ENCODE results near the gene RNF40. TPM values are rescaled to one million over a fixed set of nuclear protein-coding genes. Genes with fewer than 3 reads are reported as not detected.

Gene RNF40
- total and polyA plus RNA-seq, 8 donors: 17.5 to 155 (median 54.5) TPM

GRCh38 chr16:30766206-30766932, 4.2 kb downstream of the RNF40 start:
- H3K36me3 ChIP-seq: peaks cover 71 to 85% (median 84%) of the 10 kb centered on the region in 4 donors
- intact Hi-C loops (cut with DNase I; ENCODE audit: low total_unique reads): no loop called here
- DNase-seq: no peak

GRCh38 chr16:30766933-30767284, 4.8 kb downstream of the RNF40 start:
- no peak for DNase-seq
- intact Hi-C loops (cut with DNase I; ENCODE audit: low total_unique reads): no loop called here
- H3K36me3 ChIP-seq: peaks cover 76 to 90% (median 89%) of the 10 kb centered on the region in 4 donors

More at GRCh38 chr16:30766206-30766932, 4.2 kb downstream of the RNF40 start:
- Histone ChIP-seq H3K27me3 (no peaks in the 10 kb centered on the region), H3K9me3 (no peaks in the 10 kb centered on the region), H3K4me1 (peaks cover 16 to 32% (median 26%) of the 10 kb centered on the region in 4 donors), H3K27ac (no peak overlapping the region), H3K4me3 (no peak overlapping the region)
- TF ChIP-seq POLR2AphosphoS5 (IDR thresholded peaks at IDR 0.05) (no peak), CTCF (IDR thresholded peaks at IDR 0.05) (no peak), EP300 (IDR thresholded peaks at IDR 0.05) (no peak), POLR2A (IDR thresholded peaks at IDR 0.05) (no peak)
- WGBS, 5 donors: 89 to 93% (median 91%) methylated on average over 26 to 29 of the region's 29 CpGs

GRCh38 chr16:30767767-30768465, 5.8 kb downstream of the RNF40 start:
- intact Hi-C loops (cut with DNase I; ENCODE audit: low total_unique reads): no loop called here

More at GRCh38 chr16:30766933-30767284, 4.8 kb downstream of the RNF40 start:
- no peak overlapping the region for H3K27ac ChIP-seq
- H3K4me1 ChIP-seq: peaks cover 16 to 28% (median 23%) of the 10 kb centered on the region in 4 donors
- no peaks in the 10 kb centered on the region for H3K9me3 ChIP-seq
- 70 to 81% (median 77%) methylated on average over 4 of the region's 4 CpGs for WGBS, 5 donors
- no peaks in the 10 kb centered on the region for H3K27me3 ChIP-seq
- TF ChIP-seq EP300 (IDR thresholded peaks at IDR 0.05) (no peak), POLR2A (IDR thresholded peaks at IDR 0.05) (no peak)
- H3K4me3 ChIP-seq: no peak overlapping the region

GRCh38 chr16:30768583-30769181, 6.6 kb downstream of the RNF40 start:
- 94 to 97% (median 95%) methylated on average over 17 to 23 of the region's 23 CpGs for WGBS, 5 donors
- Histone ChIP-seq H3K4me1 (peaks cover 3 to 15% (median 10%) of the 10 kb centered on the region in 4 donors), H3K9me3 (no peaks in the 10 kb centered on the region), H3K27me3 (no peaks in the 10 kb centered on the region), H3K4me3 (no peak overlapping the region), H3K27ac (no peak overlapping the region), H3K36me3 (peaks cover 87 to 100% (median 100%) of the 10 kb centered on the region in 4 donors)
- DNase-seq: no peak
- TF ChIP-seq CTCF (IDR thresholded peaks at IDR 0.05) (no peak), POLR2A (IDR thresholded peaks at IDR 0.05) (no peak)
- intact Hi-C loops (cut with DNase I; ENCODE audit: low total_unique reads): no loop called here

More at GRCh38 chr16:30767767-30768465, 5.8 kb downstream of the RNF40 start:
- no peak for DNase-seq
- TF ChIP-seq EP300 (IDR thresholded peaks at IDR 0.05): no peak
- TF ChIP-seq POLR2A (IDR thresholded peaks at IDR 0.05): no peak
- no peak for TF ChIP-seq POLR2AphosphoS5 (IDR thresholded peaks at IDR 0.05)
- TF ChIP-seq CTCF (IDR thresholded peaks at IDR 0.05): no peak
- H3K27ac ChIP-seq: no peak overlapping the region
- WGBS, 5 donors: 85 to 94% (median 92%) methylated on average over 18 of the region's 18 CpGs
- peaks cover 82 to 100% (median 99%) of the 10 kb centered on the region in 4 donors for H3K36me3 ChIP-seq
- H3K4me1 ChIP-seq: peaks cover 11 to 23% (median 18%) of the 10 kb centered on the region in 4 donors
- no peaks in the 10 kb centered on the region for H3K27me3 ChIP-seq
- H3K4me3 ChIP-seq: no peak overlapping the region
- H3K9me3 ChIP-seq: no peaks in the 10 kb centered on the region
